Measurements from ENCODE around the gene THAP2.

The THAP2 gene

DNA sequence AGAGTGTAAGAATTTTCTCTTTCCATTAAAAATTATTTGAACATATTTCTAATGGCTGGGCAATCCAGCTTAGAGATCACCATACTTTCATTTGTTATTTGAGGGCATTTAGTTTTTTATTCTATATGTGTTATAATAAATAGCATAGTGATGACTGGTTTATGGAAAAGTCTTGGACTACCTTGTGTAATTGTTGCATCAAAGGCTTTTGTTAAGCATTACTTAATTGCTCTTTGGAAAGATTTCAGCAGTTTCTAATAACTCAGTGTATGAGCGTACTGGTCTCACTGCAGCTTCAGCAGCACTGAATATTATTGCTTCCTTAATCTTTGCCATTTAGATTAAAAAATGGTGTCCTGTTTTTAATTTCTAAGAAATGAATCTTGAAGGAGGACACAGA lies 44.6 kb downstream of the THAP2 start:
- H3K4me3 ChIP-seq (ENCODE audit: low read depth, low read length), result no peak overlapping the region
- no peak for DNase-seq (ENCODE audit: low read depth)
- in situ Hi-C loops (cut with HindIII; ENCODE audit: low sequenced_read_pairs), result no loop called here
- TF ChIP-seq CTCF (IDR thresholded peaks at IDR 0.05; ENCODE audit: low read depth, low read length, missing control alignments), result no peak

DNA sequence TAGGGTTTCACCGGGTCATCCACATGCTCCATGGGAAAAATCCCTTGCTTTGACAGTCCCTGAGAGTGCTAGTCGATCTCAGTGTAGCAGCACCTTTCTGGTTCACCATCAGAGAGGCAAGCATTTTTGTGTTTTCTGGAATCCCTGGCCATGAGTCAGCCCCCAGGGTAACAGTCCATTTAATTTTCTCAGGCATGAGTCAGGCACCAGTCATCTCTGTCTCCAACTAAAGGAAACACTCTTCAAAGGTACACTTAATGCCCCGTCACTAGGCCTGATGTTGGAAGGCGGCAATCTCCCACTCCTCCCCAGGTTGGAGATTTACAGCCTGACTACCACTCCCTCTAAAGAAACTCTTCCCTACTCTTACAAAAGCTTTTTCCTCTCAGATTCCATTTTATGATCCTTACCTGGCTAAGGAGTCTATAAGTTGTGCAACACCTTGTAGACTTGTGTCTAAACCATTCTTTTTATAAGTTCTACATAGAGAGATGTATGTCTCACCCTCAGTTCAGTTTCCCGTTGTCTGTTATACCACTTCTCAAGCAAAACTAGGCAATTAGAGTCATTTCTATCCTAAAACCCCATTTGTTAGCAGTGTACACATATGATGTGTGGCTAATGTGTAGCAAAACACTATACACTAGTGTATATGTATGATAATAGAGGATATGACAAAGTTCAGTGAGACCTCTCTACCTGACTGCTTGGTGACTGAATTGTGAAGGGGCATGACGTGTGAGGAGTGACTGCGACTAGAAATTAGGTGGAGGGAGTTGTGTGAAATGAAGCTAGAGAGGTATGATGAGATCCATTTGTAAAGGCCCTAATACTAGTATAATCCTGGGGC lies 46.4 kb downstream of the THAP2 start:
- no peak for TF ChIP-seq CTCF (IDR thresholded peaks at IDR 0.05; ENCODE audit: low read depth, low read length, missing control alignments)

DNA sequence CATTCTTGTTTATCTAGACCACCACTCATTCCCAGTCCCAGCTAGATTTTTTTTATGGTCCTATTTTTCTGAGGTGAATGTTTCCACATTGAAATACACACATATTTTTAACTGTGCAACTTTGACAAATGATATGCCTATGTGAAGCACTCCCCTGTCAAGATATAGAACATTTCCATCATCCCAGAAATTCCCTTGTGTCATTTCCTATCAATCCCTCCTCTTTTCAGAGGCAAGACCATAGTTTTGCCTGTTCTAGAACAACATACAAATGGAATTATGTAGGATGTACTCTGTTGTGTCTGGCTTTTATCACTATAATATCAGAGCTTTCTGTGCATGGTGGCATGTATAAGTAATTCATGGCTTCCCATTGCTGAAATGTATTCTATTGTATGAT lies 54.5 kb downstream of the THAP2 start:
- no peak for TF ChIP-seq CTCF (IDR thresholded peaks at IDR 0.05; ENCODE audit: low read depth, low read length, missing control alignments)

More for the DNA sequence above, 46.4 kb downstream of the THAP2 start:
- DNase-seq (ENCODE audit: low read depth), result peak; percentile 69
- no peak overlapping the region for H3K4me3 ChIP-seq (ENCODE audit: low read depth, low read length)
- in situ Hi-C loops (cut with HindIII; ENCODE audit: low sequenced_read_pairs), result no loop called here

DNA sequence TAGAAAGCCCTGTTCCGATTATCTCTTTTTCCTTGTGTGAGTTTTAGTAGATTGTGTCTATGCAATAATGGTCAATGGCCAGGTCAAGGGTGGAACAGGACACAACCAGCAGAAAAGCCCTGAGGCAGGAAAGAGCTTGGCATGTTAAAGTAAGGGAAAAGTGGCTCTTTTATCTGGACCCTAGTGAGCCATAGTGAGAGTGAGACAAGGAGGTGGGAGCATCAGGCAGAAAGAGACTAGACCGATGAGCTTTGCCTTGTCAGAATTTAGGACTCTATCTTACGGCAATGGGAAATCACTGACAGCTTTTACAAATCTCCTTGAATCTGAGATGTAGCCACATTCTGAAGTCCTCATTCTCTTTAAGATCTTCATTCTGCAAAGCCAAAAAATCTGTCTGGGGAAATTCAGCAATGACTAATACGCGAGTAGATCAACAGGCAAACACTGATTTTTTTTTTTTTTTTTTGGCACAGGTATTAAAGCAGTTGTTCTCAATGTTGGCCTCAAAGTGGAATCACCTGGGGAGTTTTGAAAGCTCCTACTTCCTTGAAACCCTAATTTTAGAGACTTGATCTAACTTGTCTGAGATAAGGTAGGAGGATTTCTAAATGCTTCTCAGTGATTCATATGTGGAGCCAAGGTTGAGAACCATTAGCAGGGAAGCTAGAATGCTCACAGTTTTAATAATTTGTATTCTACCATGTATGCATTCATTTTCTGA lies 55.7 kb downstream of the THAP2 start:
- no peak overlapping the region for H3K4me3 ChIP-seq (ENCODE audit: low read depth, low read length)
- in situ Hi-C loops (cut with HindIII; ENCODE audit: low sequenced_read_pairs), result loop anchor here (5.0 kb wide), 1 partner anchor 98 kb away; no protein-coding TSS in a partner anchor
- DNase-seq (ENCODE audit: low read depth), result no peak
- no peak for TF ChIP-seq CTCF (IDR thresholded peaks at IDR 0.05; ENCODE audit: low read depth, low read length, missing control alignments)

More for the DNA sequence above, 54.5 kb downstream of the THAP2 start:
- no peak overlapping the region for H3K4me3 ChIP-seq (ENCODE audit: low read depth, low read length)
- in situ Hi-C loops (cut with HindIII; ENCODE audit: low sequenced_read_pairs), result loop anchor here (5.0 kb wide), 1 partner anchor 96 kb away; no protein-coding TSS in a partner anchor
- DNase-seq (ENCODE audit: low read depth), result no peak

DNA sequence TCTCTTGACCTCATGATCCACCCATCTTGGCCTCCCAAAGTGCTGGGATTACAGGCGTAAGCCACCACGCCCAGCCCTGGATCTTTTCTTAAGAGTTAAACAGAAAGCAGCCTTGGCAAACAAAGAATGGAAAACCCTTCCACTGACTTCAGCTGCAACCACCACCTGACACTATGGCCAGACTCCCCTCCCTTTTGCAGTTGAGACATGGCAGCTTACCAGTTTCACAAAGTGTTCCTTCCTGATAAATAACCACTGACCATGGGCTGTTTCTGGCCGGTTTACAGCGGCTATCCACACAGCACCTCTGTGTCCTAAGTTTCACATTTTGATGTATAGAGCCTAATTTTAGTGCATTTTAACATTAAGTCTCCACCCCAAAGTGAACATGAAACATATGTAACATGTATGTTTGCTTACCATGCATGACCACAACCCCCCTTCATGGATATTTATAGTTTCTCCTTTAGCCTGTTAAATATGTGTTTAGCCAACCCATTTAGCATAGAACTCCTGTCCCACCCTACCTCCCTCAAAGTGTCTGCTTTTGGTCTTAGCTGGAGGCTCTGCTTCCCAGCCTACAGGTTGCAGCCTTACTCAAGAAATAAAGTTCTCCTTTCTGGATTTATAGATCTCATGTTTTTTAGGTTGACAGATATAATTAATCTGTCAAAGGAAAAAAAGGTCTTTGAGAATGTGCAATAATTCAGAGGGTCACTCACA lies 57.8 kb downstream of the THAP2 start:
- H3K4me3 ChIP-seq (ENCODE audit: low read depth, low read length), result no peak overlapping the region
- no peak for TF ChIP-seq CTCF (IDR thresholded peaks at IDR 0.05; ENCODE audit: low read depth, low read length, missing control alignments)
- no peak for DNase-seq (ENCODE audit: low read depth)
- in situ Hi-C loops (cut with HindIII; ENCODE audit: low sequenced_read_pairs), result no loop called here

DNA sequence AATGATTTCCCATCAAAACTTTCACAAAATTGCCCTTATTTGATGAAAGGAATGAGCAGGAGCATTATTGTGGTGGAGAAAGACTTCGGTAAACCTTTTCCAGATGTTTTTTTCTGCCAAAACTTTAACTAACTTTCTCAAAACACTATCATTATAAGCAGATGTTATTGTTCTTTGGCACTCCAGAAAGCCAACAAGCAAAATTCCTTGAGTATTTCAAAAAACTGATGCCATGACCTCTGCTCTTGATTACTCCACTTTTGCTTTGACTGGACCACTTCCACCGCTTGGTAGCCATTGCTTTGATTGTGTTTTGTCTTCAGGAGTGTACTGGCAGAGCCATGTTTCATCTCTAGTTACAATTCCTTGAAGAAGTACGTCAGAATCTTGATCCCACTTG lies 60.9 kb downstream of the THAP2 start:
- TF ChIP-seq CTCF (IDR thresholded peaks at IDR 0.05; ENCODE audit: low read depth, low read length, missing control alignments), result no peak
- DNase-seq (ENCODE audit: low read depth), result no peak
- in situ Hi-C loops (cut with HindIII; ENCODE audit: low sequenced_read_pairs), result no loop called here
- H3K4me3 ChIP-seq (ENCODE audit: low read depth, low read length), result no peak overlapping the region
